Endothelial cell of umbilical vein (primary cell): ENCODE data around the gene LEAP2. TPM values are rescaled to one million over a fixed set of nuclear protein-coding genes. Genes with fewer than 3 reads are reported as not detected.

ENCODE experiments used
- BruUV-seq: library from RNA; stranded (reverse); fragments of 400-500 nt; replicated peaks from 2 replicates; lab custom pipeline; 2021; lab: Mats Ljungman, UMichigan
- CTCF ChIA-PET: fragments of 300-600, 350-600 bp; sonication (Branson Sonifier 250); formaldehyde crosslinking; loops from one replicate; lab custom pipeline; 2021; ENCODE audit warnings: antibody characterized with exemption, inconsistent platforms; lab: Charles Lee
- POLR2A ChIA-PET: fragments of 300-600, 350-600 bp; sonication (Branson Sonifier 250); formaldehyde crosslinking; loops from one replicate; lab custom pipeline; 2021; ENCODE audit warnings: antibody characterized with exemption, inconsistent platforms; lab: Charles Lee
- DNase-seq: peaks from one replicate; pipeline ENCODE4 v3.0.0-alpha.2; 2011; ENCODE audit warnings: low read depth, low spot score
- FAIRE-seq: peaks from 2 replicates; lab custom pipeline; 2011; peaks lifted over from hg19 to GRCh38; lab: Jason Lieb, UNC
- H2AFZ ChIP-seq: 2 replicates; pipeline ENCODE4 v1.6.0; 2012; ENCODE audit warnings: low read depth, low read length, control low read depth, inconsistent platforms
- H3K27ac ChIP-seq: 2 replicates; pipeline ENCODE4 v1.5.1; 2011; ENCODE audit warnings: low read depth, mild to moderate bottlenecking, control low read depth, low read length, moderate library complexity; ENCODE audit not compliant: insufficient read depth
- H3K27me3 ChIP-seq, 2 experiments: 2 replicates each; pipeline versions ENCODE4 v1.6.0 to v1.6.1; 2011; ENCODE audit warnings: low read length in 2 of 2, mixed read lengths in 1 of 2; ENCODE audit not compliant: control insufficient read depth in 2 of 2, insufficient read depth in 2 of 2
- H3K36me3 ChIP-seq, 2 experiments: 2 replicates in 1 of 2; 3 replicates in 1 of 2; pipeline ENCODE4 v1.5.1; 2011; ENCODE audit warnings: low read length in 2 of 2, mild to moderate bottlenecking in 1 of 2, moderate library complexity in 1 of 2; ENCODE audit not compliant: control insufficient read depth in 2 of 2, insufficient read depth in 2 of 2; ENCODE audit errors: extremely low read depth in 1 of 2
- H3K4me1 ChIP-seq: 3 replicates; pipeline ENCODE4 v1.5.1; 2011; ENCODE audit warnings: mild to moderate bottlenecking, low read length; ENCODE audit not compliant: control insufficient read depth, insufficient read depth; ENCODE audit errors: extremely low read depth
- H3K4me2 ChIP-seq: 2 replicates; pipeline ENCODE4 v1.6.1; 2011; ENCODE audit warnings: low read length, control low read depth, mixed read lengths; ENCODE audit not compliant: insufficient read depth
- H3K4me3 ChIP-seq, 3 experiments: fragments of 200-600 bp in 1 of 3; sonication (generic), shearing (Covaris generic) in 1 of 3; replicated peaks in 1 of 3; 2 replicates each; pipeline ENCODE4 v1.5.1; 2011 to 2016; ENCODE audit warnings: control low read depth in 3 of 3, low read length in 3 of 3, mild to moderate bottlenecking in 2 of 3, inconsistent platforms in 1 of 3, low read depth in 1 of 3, moderate library complexity in 1 of 3; ENCODE audit not compliant: insufficient read depth in 1 of 3
- H3K79me2 ChIP-seq: 2 replicates; pipeline ENCODE4 v1.6.0; 2012; ENCODE audit warnings: low read length, inconsistent platforms; ENCODE audit not compliant: control insufficient read depth, insufficient read depth
- H3K9ac ChIP-seq: replicated peaks from 2 replicates; pipeline ENCODE3; 2011; ENCODE audit warnings: low read length, control low read depth; ENCODE audit not compliant: insufficient read depth; ENCODE audit errors: extremely low read depth
- H3K9me1 ChIP-seq: replicated peaks from 3 replicates; pipeline ENCODE4 v1.6.0; 2011; ENCODE audit warnings: mild to moderate bottlenecking, low read length; ENCODE audit not compliant: control insufficient read depth, insufficient read depth; ENCODE audit errors: extremely low read depth
- H3K9me3 ChIP-seq: replicated peaks from 2 replicates; pipeline ENCODE4 v1.5.1; 2012; ENCODE audit warnings: low read length, inconsistent platforms; ENCODE audit not compliant: control insufficient read depth, insufficient read depth
- H4K20me1 ChIP-seq: replicated peaks from 2 replicates; pipeline ENCODE3; 2011; ENCODE audit warnings: mild to moderate bottlenecking, low read length; ENCODE audit not compliant: control insufficient read depth, insufficient read depth; ENCODE audit errors: extremely low read depth
- CTCF ChIP-seq, 2 donors: IDR thresholded peaks; 1 replicate in 1 of 2; 2 replicates in 1 of 2; pipeline ENCODE4 v1.5.1; 2011; ENCODE audit warnings: low read length in 2 of 2, mild to moderate bottlenecking in 2 of 2, moderate library complexity in 2 of 2, control low read depth in 1 of 2, inconsistent platforms in 1 of 2, low read depth in 1 of 2; ENCODE audit not compliant: insufficient read depth in 1 of 2; ENCODE audit errors: extremely low read depth in 1 of 2
- FOS ChIP-seq: IDR thresholded peaks from 2 replicates; pipeline ENCODE4 v1.6.1; 2011; ENCODE audit warnings: mild to moderate bottlenecking, low read length, moderate library complexity, borderline replicate concordance; ENCODE audit not compliant: insufficient read depth
- JUN ChIP-seq: IDR thresholded peaks from 2 replicates; pipeline ENCODE4 v1.6.1; 2011; ENCODE audit warnings: borderline replicate concordance, low read depth; ENCODE audit not compliant: insufficient read length, insufficient read depth
- MAX ChIP-seq: IDR thresholded peaks from 2 replicates; pipeline ENCODE4 v1.6.1; 2011; ENCODE audit not compliant: insufficient read depth, insufficient read length
- MYC ChIP-seq: IDR thresholded peaks from one replicate; pipeline ENCODE4 v1.6.1; 2011; ENCODE audit warnings: mild to moderate bottlenecking, low read depth, low read length
- POLR2A ChIP-seq: IDR thresholded peaks from 2 replicates; pipeline ENCODE4 v1.6.1; 2012; ENCODE audit warnings: low read depth, mild to moderate bottlenecking, control low read depth, low read length
- POLR2AphosphoS5 ChIP-seq: IDR thresholded peaks from 2 replicates; pipeline ENCODE4 v1.6.1; 2012; ENCODE audit warnings: low read depth, mild to moderate bottlenecking, control low read depth, low read length, moderate library complexity; ENCODE audit not compliant: insufficient read depth
- dilution Hi-C: fragments of 300-500 bp; cut with MboI; formaldehyde crosslinking; loops from one replicate; pipeline ENCODE4 v1.15.0; 2019; ENCODE audit warnings: low sequenced_read_pairs; ENCODE audit not compliant: extremely low pct_ligation_motif_present
- intact Hi-C: fragments of 100-400 bp; cut with micrococcal nuclease; formaldehyde crosslinking; loops from one replicate; pipeline ENCODE4 v1.10.0; 2022
- polyA plus RNA-seq, 4 experiments: library from polyadenylated mRNA; depleted of rRNA in 3 of 4; stranded (reverse) in 3 of 4; unstranded in 1 of 4; fragments of >200 nt; gene quantifications; 2 replicates each; pipeline versions ENCODE4 v1.2.1 to v1.2.3, GENCODE V29; 2011 to 2012; ENCODE audit warnings: missing spikeins in 1 of 4
- total RNA-seq: library from RNA; stranded (reverse); gene quantifications from 2 replicates; pipeline ENCODE4 v1.2.3, GENCODE V29; 2021

Gene LEAP2
- total and polyA plus RNA-seq, 2 donors (not counting 3 experiments of a cell fraction or from before 2014, with no cell fraction given): 0.37 to 0.40 TPM

- TF ChIP-seq CTCF (IDR thresholded peaks at IDR 0.05; ENCODE audit: extremely low read depth in 1 of 2, insufficient read depth in 1 of 2, low read depth in 1 of 2, low read length in 2 of 2): no peak
- no peak for TF ChIP-seq MAX
- TF ChIP-seq POLR2A: no peak
- TF ChIP-seq POLR2AphosphoS5: no peak
- no peak for TF ChIP-seq MYC
- no peak for TF ChIP-seq JUN
- no peak for TF ChIP-seq FOS
- FAIRE-seq (no peak), DNase-seq (no peak)
- peak overlapping the region; percentile 38 for H2AFZ ChIP-seq
- H3K9ac ChIP-seq: peak overlapping the region; percentile 82
- no peaks in the 10 kb centered on the region for H3K9me1 ChIP-seq
- no peaks in the 10 kb centered on the region for H3K9me3 ChIP-seq
- H3K27me3 ChIP-seq: peaks cover 0 to 1% of the 10 kb centered on the region in 2 experiments
- CTCF ChIA-PET: interaction anchor here (1.0 to 4.6 kb wide), 7 partner anchors 10 to 37 kb away, joined by 3 to 36 read pairs (median 6); partner anchors contain the start of gene SHROOM1
- peak overlapping the region; percentile 87 for H3K4me2 ChIP-seq
- peaks cover 12% of the 10 kb centered on the region for H3K4me1 ChIP-seq
- peak overlapping the region; percentile 78 for H3K27ac ChIP-seq
- peaks cover 10% of the 10 kb centered on the region for H3K79me2 ChIP-seq
- POLR2A ChIA-PET: interaction anchor here (1.2 to 1.5 kb wide), 3 partner anchors 13 to 37 kb away, joined by 3 to 6 read pairs (median 4); no protein-coding TSS in a partner anchor
- no peaks in the 10 kb centered on the region for H4K20me1 ChIP-seq
- H3K36me3 ChIP-seq: no peaks in the 10 kb centered on the region
- intact Hi-C loops: loop anchor here (5.0 kb wide), 2 partner anchors 130 to 480 kb away; partner anchors contain the start of gene KIF3A
- dilution Hi-C loops: no loop called here
- TSS peak; percentile 63 for BruUV-seq
- H3K4me3 ChIP-seq: peak overlapping the region; percentile 14 to 89 (median 76)
These were observed 6.4 kb upstream of the LEAP2 start for GRCh38 chr5:132867046-132867451.
